ENCODE results near the gene NAALADL2.

- TF ChIP-seq CTCF (conservative IDR thresholded peaks at IDR 0.05 in 1 of 2, IDR thresholded peaks at IDR 0.05 in 1 of 2; ENCODE audit: extremely low read depth in 1 of 2, insufficient read depth in 1 of 2, low read depth in 1 of 2, low read length in 2 of 2), result no peak
- no peak for TF ChIP-seq EZH2 (IDR thresholded peaks at IDR 0.05; ENCODE audit: borderline replicate concordance, low read length)
Measured at GRCh38 chr3:175404621-175405020, 545.5 kb downstream of the NAALADL2 start.

Data from mammary epithelial cell (primary cell).